Measurements from ENCODE around the gene CHRNB2.

The CHRNB2 gene

DNA sequence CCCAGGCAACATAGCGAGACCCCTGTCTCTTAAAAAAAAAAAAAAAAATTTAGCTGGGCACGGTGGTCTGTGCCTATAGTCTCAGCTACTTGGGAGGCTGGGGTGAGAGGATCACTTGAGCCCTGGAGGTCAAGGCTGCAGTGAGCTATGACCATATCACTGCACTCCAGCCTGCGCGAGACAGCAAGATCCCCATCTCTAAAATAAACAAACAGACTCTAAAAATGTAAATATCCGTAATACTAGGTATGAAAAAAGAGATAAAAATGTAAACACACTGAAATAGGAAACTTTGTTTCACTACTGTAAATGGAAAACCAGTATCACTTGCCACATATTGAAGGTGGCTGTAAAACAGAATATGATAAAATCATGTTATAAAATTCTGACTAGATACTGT lies 23.2 kb downstream of the CHRNB2 start:
- Histone ChIP-seq H3K27me3 (ENCODE audit: control insufficient read depth, insufficient read depth, low read length) (no peaks in the 10 kb centered on the region), H3K36me3 (ENCODE audit: control insufficient read depth, insufficient read depth, low read length) (peaks cover 51% of the 10 kb centered on the region), H3K9me3 (ENCODE audit: control insufficient read depth, low read length) (no peaks in the 10 kb centered on the region), H3K9ac (ENCODE audit: low read length) (no peak overlapping the region), H3K4me1 (ENCODE audit: control insufficient read depth, insufficient read depth, low read length) (no peaks in the 10 kb centered on the region), H3K4me3 (ENCODE audit: low read length) (no peak overlapping the region)

DNA sequence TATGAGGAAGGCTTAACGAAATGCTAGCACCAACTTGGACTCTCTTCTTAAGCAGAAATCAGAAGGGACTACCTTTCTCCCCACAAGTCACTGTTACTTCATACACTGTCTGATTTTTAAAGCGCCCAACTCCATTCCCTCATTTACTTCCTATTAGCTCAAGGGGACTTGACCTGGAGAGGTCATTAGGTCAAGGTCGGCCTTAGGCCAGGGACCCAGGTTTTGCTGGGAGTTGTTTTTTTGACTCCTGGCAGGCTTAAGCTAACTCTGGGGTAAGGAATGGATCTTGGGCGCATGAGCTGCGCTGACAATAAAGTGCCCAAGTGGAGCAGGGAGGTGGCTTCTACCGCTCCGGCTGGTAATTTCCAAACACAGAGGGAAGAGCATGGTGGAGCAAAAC lies 23.6 kb downstream of the CHRNB2 start:
- Histone ChIP-seq H3K36me3 (ENCODE audit: control insufficient read depth, insufficient read depth, low read length) (peaks cover 49% of the 10 kb centered on the region), H3K27me3 (ENCODE audit: control insufficient read depth, insufficient read depth, low read length) (no peaks in the 10 kb centered on the region), H3K4me1 (ENCODE audit: control insufficient read depth, insufficient read depth, low read length) (no peaks in the 10 kb centered on the region), H3K9me3 (ENCODE audit: control insufficient read depth, low read length) (no peaks in the 10 kb centered on the region), H3K4me3 (ENCODE audit: low read length) (no peak overlapping the region), H3K9ac (ENCODE audit: low read length) (no peak overlapping the region)

DNA sequence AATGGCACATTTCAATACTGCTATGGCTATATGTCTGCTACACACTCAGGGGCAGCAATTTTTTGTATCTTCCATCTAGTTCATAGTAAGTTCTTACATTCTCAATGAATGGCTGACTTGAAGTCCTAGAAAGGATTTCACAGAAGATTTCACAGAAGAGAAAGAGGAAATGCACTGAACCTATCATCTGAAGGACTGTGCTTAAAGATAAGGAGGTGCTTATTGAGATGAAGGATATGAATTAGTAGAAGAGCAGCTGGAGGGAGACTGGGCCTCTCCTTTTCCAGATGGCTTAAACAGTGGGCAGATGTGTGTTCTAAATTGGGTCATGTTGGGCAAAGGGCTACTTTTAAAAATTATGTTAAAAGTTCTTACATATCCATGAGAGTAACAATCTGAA lies 25.8 kb downstream of the CHRNB2 start:
- Histone ChIP-seq H3K9me3 (ENCODE audit: control insufficient read depth, low read length) (no peaks in the 10 kb centered on the region), H3K4me3 (ENCODE audit: low read length) (no peak overlapping the region), H3K4me1 (ENCODE audit: control insufficient read depth, insufficient read depth, low read length) (no peaks in the 10 kb centered on the region), H3K36me3 (ENCODE audit: control insufficient read depth, insufficient read depth, low read length) (peaks cover 50% of the 10 kb centered on the region), H3K9ac (ENCODE audit: low read length) (no peak overlapping the region), H3K27me3 (ENCODE audit: control insufficient read depth, insufficient read depth, low read length) (no peaks in the 10 kb centered on the region)

DNA sequence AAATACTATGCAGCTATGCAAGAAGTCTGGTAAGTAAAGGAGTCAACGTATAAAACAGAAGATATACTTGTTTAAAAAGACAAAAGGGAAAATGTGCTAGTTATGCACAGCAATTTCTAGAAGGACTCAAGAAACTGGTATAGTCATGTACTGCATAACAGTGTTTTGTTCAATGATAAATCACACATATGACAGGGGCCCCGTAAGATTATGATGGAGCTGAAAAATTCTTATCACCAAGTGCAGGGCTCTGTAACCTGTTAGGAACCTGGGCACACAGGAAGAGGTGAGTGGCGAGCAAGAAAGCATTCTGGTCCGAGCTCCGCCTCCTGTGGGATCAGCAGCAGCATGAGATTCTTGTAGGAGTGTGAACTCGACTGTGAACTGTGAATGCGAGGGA lies 27.2 kb downstream of the CHRNB2 start:
- H3K27me3 ChIP-seq (ENCODE audit: control insufficient read depth, insufficient read depth, low read length), result no peaks in the 10 kb centered on the region
- no peak overlapping the region for H3K4me3 ChIP-seq (ENCODE audit: low read length)
- no peaks in the 10 kb centered on the region for H3K9me3 ChIP-seq (ENCODE audit: control insufficient read depth, low read length)
- H3K36me3 ChIP-seq (ENCODE audit: control insufficient read depth, insufficient read depth, low read length), result peaks cover 38% of the 10 kb centered on the region
- no peaks in the 10 kb centered on the region for H3K4me1 ChIP-seq (ENCODE audit: control insufficient read depth, insufficient read depth, low read length)
- no peak overlapping the region for H3K9ac ChIP-seq (ENCODE audit: low read length)

DNA sequence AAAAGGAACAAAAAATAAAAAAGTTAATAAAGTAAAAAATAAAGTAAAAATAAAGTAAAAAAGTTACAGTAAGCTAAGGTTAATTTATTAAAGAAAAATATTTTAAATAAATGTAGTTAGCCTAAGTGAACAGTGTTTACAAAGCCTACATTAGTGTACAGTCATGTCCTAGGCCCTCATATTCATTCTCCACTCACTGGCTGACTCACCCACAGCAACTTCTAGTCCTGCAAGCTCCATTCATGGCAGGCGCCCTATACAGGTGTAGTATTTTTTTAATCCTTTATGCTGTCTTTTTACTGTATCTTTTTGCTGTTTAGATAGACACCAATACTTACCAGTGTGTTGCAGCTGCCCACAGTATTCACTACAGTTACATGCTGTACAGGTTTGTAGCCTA lies 28.0 kb downstream of the CHRNB2 start:
- Histone ChIP-seq H3K4me3 (ENCODE audit: low read length) (no peak overlapping the region), H3K4me1 (ENCODE audit: control insufficient read depth, insufficient read depth, low read length) (no peaks in the 10 kb centered on the region), H3K36me3 (ENCODE audit: control insufficient read depth, insufficient read depth, low read length) (peaks cover 32% of the 10 kb centered on the region), H3K9me3 (ENCODE audit: control insufficient read depth, low read length) (no peaks in the 10 kb centered on the region), H3K9ac (ENCODE audit: low read length) (no peak overlapping the region), H3K27me3 (ENCODE audit: control insufficient read depth, insufficient read depth, low read length) (no peaks in the 10 kb centered on the region)

DNA sequence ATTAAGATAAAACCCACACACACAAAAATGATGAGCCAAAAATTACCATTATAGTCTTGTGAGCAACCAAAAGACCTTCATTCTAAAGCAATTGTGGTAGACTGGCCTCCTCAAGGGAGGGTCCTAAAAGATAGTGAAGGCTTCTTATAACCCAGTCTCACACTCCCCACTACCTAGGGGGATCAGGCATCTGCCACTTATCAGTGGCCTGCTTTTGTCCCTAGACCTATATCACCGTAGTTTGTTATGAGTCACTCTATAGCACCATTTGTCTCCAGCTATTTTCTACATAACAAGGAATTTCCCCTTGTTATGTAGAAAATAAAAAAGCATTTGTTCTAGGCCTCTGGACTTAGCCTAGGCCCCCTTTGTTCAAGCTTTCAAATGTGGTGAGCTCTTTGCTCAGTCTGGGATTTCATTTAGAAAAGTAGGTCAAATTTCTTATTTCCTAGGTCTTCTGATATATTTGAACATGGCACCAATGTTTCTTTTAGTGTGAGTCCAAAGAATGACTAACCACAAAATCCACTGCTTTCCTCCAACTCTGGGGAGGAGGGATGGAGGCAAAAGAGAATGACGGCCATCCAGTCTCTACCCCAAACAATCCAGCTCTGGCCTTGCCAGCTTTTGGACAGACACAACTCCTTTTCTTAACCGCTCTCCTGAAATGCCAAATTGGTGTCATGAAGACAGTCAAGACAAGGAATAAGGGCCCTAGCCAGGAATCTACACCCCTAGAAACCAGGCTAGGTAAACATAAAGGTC lies 31.5 kb downstream of the CHRNB2 start:
- H3K4me1 ChIP-seq (ENCODE audit: control insufficient read depth, insufficient read depth, low read length), result peaks cover 2% of the 10 kb centered on the region
- H3K4me3 ChIP-seq (ENCODE audit: low read length), result no peak overlapping the region
- no peak overlapping the region for H3K9ac ChIP-seq (ENCODE audit: low read length)
- peaks cover 21% of the 10 kb centered on the region for H3K36me3 ChIP-seq (ENCODE audit: control insufficient read depth, insufficient read depth, low read length)
- H3K9me3 ChIP-seq (ENCODE audit: control insufficient read depth, low read length), result no peaks in the 10 kb centered on the region
- H3K27me3 ChIP-seq (ENCODE audit: control insufficient read depth, insufficient read depth, low read length), result no peaks in the 10 kb centered on the region

DNA sequence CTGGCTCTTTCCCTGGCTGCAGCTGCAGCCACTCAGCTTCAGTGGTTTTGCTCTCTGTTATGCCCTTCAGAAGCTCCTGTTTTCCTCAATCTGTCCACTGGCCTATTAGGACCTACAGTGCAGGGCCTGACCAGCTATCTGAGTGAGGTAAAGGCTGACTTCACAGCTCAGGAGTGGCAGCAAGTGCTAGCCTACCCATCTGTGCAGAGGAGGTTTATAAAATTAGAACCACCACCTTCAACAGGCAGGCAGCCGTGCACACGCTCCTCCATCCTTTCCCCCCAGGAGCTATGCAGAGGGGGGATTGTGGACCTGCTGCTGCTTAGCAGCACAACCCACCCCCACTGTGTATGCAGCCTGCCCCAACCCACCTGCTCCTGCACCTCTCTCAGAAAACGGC lies 32.1 kb downstream of the CHRNB2 start:
- Histone ChIP-seq H3K27me3 (ENCODE audit: control insufficient read depth, insufficient read depth, low read length) (no peaks in the 10 kb centered on the region), H3K36me3 (ENCODE audit: control insufficient read depth, insufficient read depth, low read length) (peaks cover 21% of the 10 kb centered on the region), H3K4me3 (ENCODE audit: low read length) (no peak overlapping the region), H3K9ac (ENCODE audit: low read length) (no peak overlapping the region), H3K9me3 (ENCODE audit: control insufficient read depth, low read length) (no peaks in the 10 kb centered on the region), H3K4me1 (ENCODE audit: control insufficient read depth, insufficient read depth, low read length) (peaks cover 5% of the 10 kb centered on the region)

DNA sequence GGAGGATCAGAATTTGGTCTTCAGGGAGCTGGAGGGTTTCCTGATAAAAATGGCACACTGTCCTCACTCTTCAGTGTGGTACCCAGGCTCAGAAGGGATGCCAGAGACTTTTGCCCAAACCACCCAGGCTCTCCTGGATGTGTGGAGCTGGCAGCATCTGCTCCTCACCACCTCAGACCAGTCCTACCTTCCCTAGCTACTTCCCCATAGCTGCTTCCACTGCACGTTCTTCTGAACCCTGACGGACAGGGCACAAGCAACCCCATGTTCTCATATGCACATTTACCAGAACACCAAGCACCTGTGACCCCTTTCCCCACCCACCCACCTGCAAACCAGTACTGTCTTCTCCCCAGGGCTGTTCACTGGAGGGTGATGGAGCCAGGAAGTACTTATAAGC lies 35.7 kb downstream of the CHRNB2 start:
- Histone ChIP-seq H3K9me3 (ENCODE audit: control insufficient read depth, low read length) (no peaks in the 10 kb centered on the region), H3K27me3 (ENCODE audit: control insufficient read depth, insufficient read depth, low read length) (no peaks in the 10 kb centered on the region), H3K4me3 (ENCODE audit: low read length) (no peak overlapping the region), H3K36me3 (ENCODE audit: control insufficient read depth, insufficient read depth, low read length) (no peaks in the 10 kb centered on the region), H3K4me1 (ENCODE audit: control insufficient read depth, insufficient read depth, low read length) (peaks cover 9% of the 10 kb centered on the region), H3K9ac (ENCODE audit: low read length) (no peak overlapping the region)

DNA sequence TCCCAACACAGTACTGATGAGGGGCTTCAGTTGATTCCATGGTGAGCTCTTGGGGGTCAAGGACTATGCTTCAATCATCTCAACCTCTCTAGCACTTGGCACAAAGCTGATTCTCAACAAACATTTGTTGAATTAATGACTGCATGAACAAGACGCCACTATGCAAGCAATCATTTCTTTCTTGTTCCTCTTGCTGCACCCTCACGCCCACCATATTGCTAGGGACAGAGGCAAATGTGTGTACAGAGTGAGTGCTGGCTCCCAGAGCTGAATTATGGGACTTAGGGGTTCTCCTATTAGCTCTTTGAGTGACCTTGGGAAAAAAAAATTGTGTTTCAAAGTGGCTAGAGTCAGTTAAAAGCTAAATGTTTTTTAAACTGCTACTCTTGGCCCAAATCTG lies 38.0 kb downstream of the CHRNB2 start:
- Histone ChIP-seq H3K9me3 (ENCODE audit: control insufficient read depth, low read length) (no peaks in the 10 kb centered on the region), H3K36me3 (ENCODE audit: control insufficient read depth, insufficient read depth, low read length) (no peaks in the 10 kb centered on the region), H3K27me3 (ENCODE audit: control insufficient read depth, insufficient read depth, low read length) (no peaks in the 10 kb centered on the region), H3K4me3 (ENCODE audit: low read length) (no peak overlapping the region), H3K4me1 (ENCODE audit: control insufficient read depth, insufficient read depth, low read length) (peaks cover 12% of the 10 kb centered on the region), H3K9ac (ENCODE audit: low read length) (no peak overlapping the region)

DNA sequence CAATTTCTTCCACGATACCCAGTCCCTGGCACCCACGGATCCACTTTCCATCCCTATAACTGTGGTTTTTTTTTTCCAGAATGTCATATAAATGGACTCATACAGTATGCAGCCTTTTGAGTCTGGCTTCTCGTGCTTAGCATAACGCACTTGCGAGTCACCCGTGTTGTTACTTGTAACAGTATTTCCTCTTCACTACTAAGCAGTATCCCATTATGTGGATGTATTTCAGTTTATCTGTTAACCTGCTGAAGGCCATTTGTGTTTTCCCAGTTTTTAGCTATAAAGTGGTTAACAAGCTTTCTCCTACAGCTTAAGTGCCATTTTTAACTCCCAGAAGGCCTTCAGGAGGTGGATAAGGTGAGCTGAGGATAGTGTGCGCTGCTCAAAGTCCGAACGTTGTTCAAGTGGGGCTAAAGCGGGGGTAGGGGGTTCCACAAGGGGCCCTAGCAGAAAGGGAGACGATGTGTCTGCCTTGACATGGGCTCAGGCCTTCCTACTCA lies 39.6 kb downstream of the CHRNB2 start:
- peaks cover 12% of the 10 kb centered on the region for H3K4me1 ChIP-seq (ENCODE audit: control insufficient read depth, insufficient read depth, low read length)
- H3K36me3 ChIP-seq (ENCODE audit: control insufficient read depth, insufficient read depth, low read length), result no peaks in the 10 kb centered on the region
- H3K9me3 ChIP-seq (ENCODE audit: control insufficient read depth, low read length), result no peaks in the 10 kb centered on the region
- no peaks in the 10 kb centered on the region for H3K27me3 ChIP-seq (ENCODE audit: control insufficient read depth, insufficient read depth, low read length)
- peak overlapping the region; percentile 97 for H3K9ac ChIP-seq (ENCODE audit: low read length)
- H3K4me3 ChIP-seq (ENCODE audit: low read length), result peak overlapping the region; percentile 97

DNA sequence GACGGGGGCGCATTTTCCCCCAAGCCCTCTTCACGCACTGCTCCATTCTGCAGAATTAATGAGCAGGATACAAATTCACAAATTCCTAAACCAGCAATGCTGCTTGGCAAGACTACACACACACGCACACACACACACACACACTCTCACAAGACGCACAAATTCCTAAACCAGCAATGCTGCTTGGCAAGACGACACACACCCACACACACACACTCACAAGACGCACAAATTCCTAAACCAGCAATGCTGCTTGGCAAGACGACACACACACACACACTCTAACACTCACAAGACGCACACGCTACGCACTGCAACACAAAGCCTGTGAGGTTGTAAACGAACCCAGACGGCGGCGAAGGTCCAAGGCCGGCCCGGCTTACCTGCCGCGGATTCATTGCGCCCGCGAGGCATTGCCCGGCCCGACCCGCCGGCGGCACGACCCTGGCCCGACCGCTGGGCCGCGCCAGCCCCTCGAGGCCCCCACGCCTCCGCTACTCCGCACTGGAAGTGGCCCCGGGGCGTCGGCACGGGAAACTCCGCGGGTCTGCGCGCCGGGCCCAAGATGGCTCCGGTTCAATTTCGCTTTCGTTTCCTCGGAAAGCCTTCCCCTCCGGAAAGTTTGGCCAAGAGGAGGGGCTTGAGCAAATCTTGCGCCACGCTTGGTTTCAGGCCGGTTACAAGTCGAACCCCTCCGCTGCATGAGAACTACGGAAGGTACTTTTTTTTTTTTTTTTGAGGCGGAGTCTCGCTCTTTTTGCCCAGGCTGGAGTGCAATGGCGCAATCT lies 40.2 kb downstream of the CHRNB2 start, which contains the start of gene ADAR:
TSS of gene ADAR (minus strand) at position 578 of the 788 bp plus-strand sequence. CDS start at position 398, 180 bp downstream.
- peak within 1 kb of the TSS; percentile 97 for H3K4me3 ChIP-seq (ENCODE audit: low read length)
- H3K36me3 ChIP-seq (ENCODE audit: control insufficient read depth, insufficient read depth, low read length), result no peaks in the 10 kb centered on the region
- H3K9me3 ChIP-seq (ENCODE audit: control insufficient read depth, low read length), result no peaks in the 10 kb centered on the region
- no peaks in the 10 kb centered on the region for H3K27me3 ChIP-seq (ENCODE audit: control insufficient read depth, insufficient read depth, low read length)
- peak within 1 kb of the TSS; percentile 97 for H3K9ac ChIP-seq (ENCODE audit: low read length)
- H3K4me1 ChIP-seq (ENCODE audit: control insufficient read depth, insufficient read depth, low read length), result peaks cover 12% of the 10 kb centered on the region
